Inflammatory macrophage treated with lipopolysaccharide for 4 hours (primary cell): ENCODE measurements around the gene ZBBX.
A peak's percentile ranks its signal among the peaks of the same experiment; 100 is the strongest.

Experiments used
- DNase-seq: peaks from one replicate; pipeline ENCODE4 v3.0.0-alpha.2; 2020

Gene ZBBX

GRCh38 chr3:167306319-167306718 is 73.8 kb downstream of the ZBBX start:
- DNase-seq, result no peak

GRCh38 chr3:167305340-167305890 is 74.7 kb downstream of the ZBBX start:
- DNase-seq, result no peak

- DNase-seq, result no peak
Observed at GRCh38 chr3:167304077-167304476, 76.0 kb downstream of the ZBBX start.

- DNase-seq, result no peak
Observed at GRCh38 chr3:167302678-167303077, 77.4 kb downstream of the ZBBX start.

GRCh38 chr3:167300207-167300606 is 79.9 kb downstream of the ZBBX start:
- no peak for DNase-seq

GRCh38 chr3:167289435-167289834 is 90.7 kb downstream of the ZBBX start:
- DNase-seq, result no peak

GRCh38 chr3:167288737-167289136 is 91.4 kb downstream of the ZBBX start:
- DNase-seq, result no peak

- no peak for DNase-seq
Observed at GRCh38 chr3:167287308-167287707, 92.8 kb downstream of the ZBBX start.

- DNase-seq, result no peak
Observed at GRCh38 chr3:167274141-167274874, 105.8 kb downstream of the ZBBX start.

- no peak for DNase-seq
Observed at GRCh38 chr3:167253037-167253436, 127.1 kb downstream of the ZBBX start.

- peak; percentile 14 for DNase-seq
Observed at GRCh38 chr3:167251678-167252077, 128.4 kb downstream of the ZBBX start.

GRCh38 chr3:167246252-167246651 is 133.8 kb downstream of the ZBBX start:
- DNase-seq, result no peak

- no peak for DNase-seq
Observed at GRCh38 chr3:167241048-167241845, 138.8 kb downstream of the ZBBX start.

GRCh38 chr3:167228135-167228534 is 152.0 kb downstream of the ZBBX start:
- no peak for DNase-seq

- DNase-seq, result no peak
Observed at GRCh38 chr3:167225821-167226220, 154.3 kb downstream of the ZBBX start.

- DNase-seq, result no peak
Observed at GRCh38 chr3:167209011-167209410, 171.1 kb downstream of the ZBBX start.

GRCh38 chr3:167203062-167203461 is 177.0 kb downstream of the ZBBX start:
- no peak for DNase-seq

- DNase-seq, result no peak
Observed at GRCh38 chr3:167198949-167199600, 181.0 kb downstream of the ZBBX start.
